Mucosa of rectum (tissue), 2 donors: ENCODE data around the gene WDR47.
"Not testable (repeated sequence)": the region's sequence is repeated elsewhere in the genome, so short reads cannot be mapped to it uniquely, and the experiment has no call there.

ENCODE experiments used
- H3K27ac ChIP-seq, 2 donors: one replicate each; pipeline ENCODE4 v1.7.0; 2013; ENCODE audit warnings: inconsistent platforms in 2 of 2, low read depth in 2 of 2, low read length in 2 of 2
- H3K27me3 ChIP-seq, 2 donors: one replicate each; pipeline ENCODE4 v1.7.0; 2013; ENCODE audit warnings: low read length in 2 of 2; ENCODE audit not compliant: control insufficient read depth in 2 of 2, insufficient read depth in 2 of 2
- H3K36me3 ChIP-seq, 2 donors: one replicate each; pipeline ENCODE4 v1.7.0; 2013; ENCODE audit warnings: low read length in 2 of 2; ENCODE audit not compliant: control insufficient read depth in 2 of 2, insufficient read depth in 2 of 2
- H3K4me1 ChIP-seq, 2 donors: one replicate each; pipeline ENCODE4 v1.7.0; 2013; ENCODE audit warnings: low read length in 2 of 2, mild to moderate bottlenecking in 1 of 2; ENCODE audit not compliant: control insufficient read depth in 2 of 2, insufficient read depth in 2 of 2
- H3K4me3 ChIP-seq, 2 donors: one replicate each; pipeline ENCODE4 v1.7.0; 2013; ENCODE audit warnings: low read length in 2 of 2
- H3K9ac ChIP-seq, 2 donors: one replicate each; pipeline ENCODE4 v1.7.0; 2013; ENCODE audit warnings: low read length in 2 of 2, low read depth in 1 of 2, mild to moderate bottlenecking in 1 of 2
- H3K9me3 ChIP-seq, 2 donors: one replicate each; pipeline ENCODE4 v1.7.0; 2013; ENCODE audit warnings: low read length in 2 of 2; ENCODE audit not compliant: control insufficient read depth in 2 of 2
- donor health status: healthy.
- donor health status: Normal muscosa, but diverticular disease.

WDR47 gene

DNA sequence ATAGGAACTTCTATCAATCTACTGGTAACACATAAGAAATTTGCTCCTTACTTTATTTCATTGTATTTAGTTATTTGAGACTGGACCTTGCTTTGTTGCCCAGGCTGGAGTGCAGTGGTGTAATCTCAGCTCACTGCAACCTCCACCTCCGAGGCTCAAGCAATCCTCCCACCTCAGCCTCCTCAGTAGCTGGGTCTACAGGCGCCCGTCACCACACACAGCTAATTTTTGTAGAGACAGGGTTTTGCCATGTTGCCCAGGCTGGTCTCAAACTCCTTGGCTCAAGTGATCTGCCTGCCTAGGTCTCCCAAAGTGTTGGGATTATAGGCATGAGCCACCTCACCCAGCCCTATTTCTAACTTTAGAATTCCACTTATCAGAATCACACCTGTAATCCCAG, 10.2 kb upstream of the WDR47 start:
- H3K4me1 ChIP-seq, H3K27ac ChIP-seq, H3K27me3 ChIP-seq, H3K9ac ChIP-seq, H3K4me3 ChIP-seq, H3K9me3 ChIP-seq, H3K36me3 ChIP-seq: not testable (repeated sequence)

GRCh38 chr1:109050228-109050995, 8.5 kb upstream of the WDR47 start:
- Histone ChIP-seq H3K27me3 (no peaks in the 10 kb centered on the region), H3K9ac (no peak overlapping the region), H3K27ac (no peak overlapping the region), H3K9me3 (no peaks in the 10 kb centered on the region), H3K4me1 (no peaks in the 10 kb centered on the region), H3K36me3 (no peaks in the 10 kb centered on the region), H3K4me3 (no peak overlapping the region)

GRCh38 chr1:109048335-109048734, 6.4 kb upstream of the WDR47 start:
- no peaks in the 10 kb centered on the region for H3K4me1 ChIP-seq
- no peaks in the 10 kb centered on the region for H3K36me3 ChIP-seq

GRCh38 chr1:109047339-109047738, 5.4 kb upstream of the WDR47 start:
- no peak overlapping the region for H3K9ac ChIP-seq
- no peak overlapping the region for H3K4me3 ChIP-seq
- peaks cover 0 to 3% of the 10 kb centered on the region in 2 donors for H3K4me1 ChIP-seq
- no peak overlapping the region for H3K27ac ChIP-seq
- H3K36me3 ChIP-seq = no peaks in the 10 kb centered on the region
- no peaks in the 10 kb centered on the region for H3K27me3 ChIP-seq
- H3K9me3 ChIP-seq = no peaks in the 10 kb centered on the region

More at GRCh38 chr1:109048335-109048734, 6.4 kb upstream of the WDR47 start:
- no peaks in the 10 kb centered on the region for H3K27me3 ChIP-seq
- H3K27ac ChIP-seq = no peak overlapping the region
- no peak overlapping the region for H3K9ac ChIP-seq
- no peaks in the 10 kb centered on the region for H3K9me3 ChIP-seq
- H3K4me3 ChIP-seq = no peak overlapping the region

- Histone ChIP-seq H3K4me3 (no peak overlapping the region), H3K27ac (no peak overlapping the region), H3K27me3 (no peaks in the 10 kb centered on the region), H3K9me3 (no peaks in the 10 kb centered on the region), H3K9ac (no peak overlapping the region), H3K4me1 (peaks cover 0 to 3% of the 10 kb centered on the region in 2 donors), H3K36me3 (no peaks in the 10 kb centered on the region)
Measured at GRCh38 chr1:109046671-109047070, 4.8 kb upstream of the WDR47 start.

GRCh38 chr1:109045595-109045994, 3.7 kb upstream of the WDR47 start:
- no peak overlapping the region for H3K27ac ChIP-seq
- no peaks in the 10 kb centered on the region for H3K36me3 ChIP-seq
- no peak overlapping the region for H3K9ac ChIP-seq
- no peak overlapping the region for H3K4me3 ChIP-seq
- no peaks in the 10 kb centered on the region for H3K9me3 ChIP-seq
- H3K4me1 ChIP-seq = peaks cover 0 to 3% of the 10 kb centered on the region in 2 donors
- no peaks in the 10 kb centered on the region for H3K27me3 ChIP-seq

GRCh38 chr1:109040989-109041620, 797 bp downstream of the WDR47 start:
- peaks cover 0 to 3% of the 10 kb centered on the region in 2 donors for H3K4me1 ChIP-seq
- H3K4me3 ChIP-seq = peak overlapping the region; percentile 89 to 92
- H3K9ac ChIP-seq = peak overlapping the region; percentile 81 to 91
- H3K9me3 ChIP-seq = no peaks in the 10 kb centered on the region
- no peaks in the 10 kb centered on the region for H3K36me3 ChIP-seq
- peak overlapping the region; percentile 82 to 87 for H3K27ac ChIP-seq
- no peaks in the 10 kb centered on the region for H3K27me3 ChIP-seq

DNA sequence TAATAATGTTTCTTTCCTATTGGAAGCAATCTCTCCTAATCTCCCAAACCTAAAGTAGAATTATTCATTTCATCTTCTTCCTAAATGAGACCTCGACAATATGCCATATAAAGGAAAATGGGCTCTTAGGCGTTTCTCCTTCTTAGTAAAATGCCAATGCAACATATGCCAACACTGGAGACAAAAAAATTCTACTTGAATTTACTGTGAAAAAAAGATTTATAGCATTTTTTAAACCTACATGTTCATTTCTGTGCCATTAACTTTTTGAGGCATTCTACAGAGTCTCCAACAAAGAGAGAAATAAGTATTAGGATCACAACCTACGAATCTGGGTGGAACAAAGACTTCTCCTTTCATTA, 1.3 kb downstream of the WDR47 start:
- Histone ChIP-seq H3K27ac (no peak overlapping the region), H3K9ac (no peak overlapping the region), H3K36me3 (no peaks in the 10 kb centered on the region), H3K4me3 (peak overlapping the region; percentile 89 to 92), H3K4me1 (peaks cover 0 to 3% of the 10 kb centered on the region in 2 donors), H3K9me3 (no peaks in the 10 kb centered on the region), H3K27me3 (no peaks in the 10 kb centered on the region)

- Histone ChIP-seq H3K4me3 (no peak overlapping the region), H3K4me1 (no peaks in the 10 kb centered on the region), H3K27ac (no peak overlapping the region), H3K9ac (no peak overlapping the region), H3K36me3 (no peaks in the 10 kb centered on the region), H3K9me3 (no peaks in the 10 kb centered on the region), H3K27me3 (no peaks in the 10 kb centered on the region)
Measured at GRCh38 chr1:109034382-109034781, 7.5 kb downstream of the WDR47 start.

GRCh38 chr1:109029493-109029892, 12.4 kb downstream of the WDR47 start:
- H3K9ac ChIP-seq, H3K36me3 ChIP-seq, H3K27me3 ChIP-seq, H3K4me3 ChIP-seq, H3K9me3 ChIP-seq, H3K4me1 ChIP-seq, H3K27ac ChIP-seq: not testable (repeated sequence)
